IMR-90 (cell line): ENCODE results near the gene SGO1. TPM values are rescaled to one million over a fixed set of nuclear protein-coding genes. Genes with fewer than 3 reads are reported as not detected.

Source experiments
- ATAC-seq: fragments of 200-7000 bp; cut with Tn5 transposase; 2 replicates; pipeline ENCODE4 v1.9.1; 2020; ENCODE audit warnings: low read depth, mild to moderate bottlenecking, moderate library complexity
- BruUV-seq: library from RNA; stranded (reverse); fragments of 400-500 nt; replicated peaks from 2 replicates; lab custom pipeline; 2021; lab: Mats Ljungman, UMichigan
- CTCF ChIA-PET: fragments of 300-600 bp; formaldehyde crosslinking; extraction: SDS; loops from one replicate; lab custom pipeline; 2021; ENCODE audit warnings: antibody characterized with exemption; lab: Yijun Ruan, JAX
- POLR2A ChIA-PET: fragments of 300-600 bp; sonication (Branson Sonifier 250); formaldehyde crosslinking; loops from one replicate; lab custom pipeline; 2022; ENCODE audit warnings: antibody characterized with exemption; ENCODE audit not compliant: unreplicated experiment; lab: Charles Lee
- DNase-seq: peaks from one replicate; pipeline ENCODE4 v3.0.0; 2013
- H2AFZ ChIP-seq: replicated peaks from 2 replicates; pipeline ENCODE3; 2013; ENCODE audit warnings: low read length, mild to moderate bottlenecking; ENCODE audit not compliant: poor library complexity
- H2AK5ac ChIP-seq: 2 replicates; pipeline ENCODE4 v1.6.1; 2013; ENCODE audit warnings: low read depth, low read length, inconsistent platforms
- H2AK9ac ChIP-seq: replicated peaks from 2 replicates; pipeline ENCODE3; 2013; ENCODE audit warnings: mild to moderate bottlenecking, low read depth, low read length, moderate library complexity; ENCODE audit not compliant: poor library complexity
- H2BK120ac ChIP-seq: 2 replicates; pipeline ENCODE4 v1.6.1; 2013; ENCODE audit warnings: low read depth, low read length, inconsistent platforms
- H2BK15ac ChIP-seq: 3 replicates; pipeline ENCODE4 v1.6.1; 2013; ENCODE audit warnings: low read depth, low read length, inconsistent platforms
- H2BK20ac ChIP-seq: 2 replicates; pipeline ENCODE4 v1.6.1; 2013; ENCODE audit warnings: low read depth, mild to moderate bottlenecking, inconsistent platforms, low read length, moderate library complexity
- H2BK5ac ChIP-seq: 2 replicates; pipeline ENCODE4 v1.6.1; 2013; ENCODE audit warnings: mild to moderate bottlenecking, low read depth, low read length, inconsistent platforms; ENCODE audit not compliant: poor library complexity, severe bottlenecking
- H3K14ac ChIP-seq: replicated peaks from 2 replicates; pipeline ENCODE4 v1.6.1; 2013; ENCODE audit warnings: low read depth, low read length, inconsistent platforms
- H3K18ac ChIP-seq: 2 replicates; pipeline ENCODE4 v1.6.1; 2013; ENCODE audit warnings: low read depth, low read length, control low read depth
- H3K23ac ChIP-seq: 2 replicates; pipeline ENCODE4 v1.6.1; 2013; ENCODE audit warnings: low read depth, low read length, inconsistent platforms
- H3K27ac ChIP-seq: 2 replicates; pipeline ENCODE4 v1.5.1; 2013; ENCODE audit warnings: mild to moderate bottlenecking, control low read depth, low read length; ENCODE audit not compliant: insufficient read depth
- H3K27me3 ChIP-seq: 2 replicates; pipeline ENCODE4 v1.6.1; 2013; ENCODE audit warnings: low read length; ENCODE audit not compliant: control insufficient read depth, insufficient read depth
- H3K36me3 ChIP-seq: 2 replicates; pipeline ENCODE4 v1.6.1; 2013; ENCODE audit warnings: low read length, mixed read lengths; ENCODE audit not compliant: control insufficient read depth, insufficient read depth
- H3K4ac ChIP-seq: 2 replicates; pipeline ENCODE4 v1.6.1; 2013; ENCODE audit warnings: low read depth, low read length, inconsistent platforms
- H3K4me1 ChIP-seq: 2 replicates; pipeline ENCODE4 v1.6.1; 2013; ENCODE audit warnings: low read length, mixed read lengths; ENCODE audit not compliant: control insufficient read depth, insufficient read depth
- H3K4me2 ChIP-seq: 2 replicates; pipeline ENCODE4 v1.6.1; 2013; ENCODE audit warnings: low read depth, mild to moderate bottlenecking, control low read depth, low read length, moderate library complexity
- H3K4me3 ChIP-seq: 2 replicates; pipeline ENCODE4 v1.5.1; 2013; ENCODE audit warnings: low read depth, mild to moderate bottlenecking, control low read depth, low read length, moderate library complexity; ENCODE audit not compliant: insufficient read depth
- H3K56ac ChIP-seq: 2 replicates; pipeline ENCODE4 v1.6.1; 2013; ENCODE audit warnings: low read length, inconsistent platforms; ENCODE audit not compliant: insufficient read depth; ENCODE audit errors: extremely low read depth
- H3K79me1 ChIP-seq, 2 experiments: 2 replicates each; pipeline ENCODE4 v1.6.1; 2013; ENCODE audit warnings: low read length in 2 of 2, inconsistent platforms in 1 of 2, low read depth in 1 of 2
- H3K9ac ChIP-seq: 2 replicates; pipeline ENCODE4 v1.6.1; 2013; ENCODE audit warnings: low read depth, low read length, control low read depth
- H3K9me1 ChIP-seq: 2 replicates; pipeline ENCODE4 v1.6.1; 2013; ENCODE audit warnings: low read length, inconsistent platforms; ENCODE audit not compliant: insufficient read depth
- H3K9me3 ChIP-seq: 2 replicates; pipeline ENCODE4 v1.6.1; 2013; ENCODE audit warnings: low read length; ENCODE audit not compliant: control insufficient read depth, insufficient read depth
- H4K20me1 ChIP-seq: 2 replicates; pipeline ENCODE4 v1.6.1; 2013; ENCODE audit warnings: low read length, inconsistent platforms; ENCODE audit not compliant: insufficient read depth
- H4K5ac ChIP-seq: 2 replicates; pipeline ENCODE4 v1.6.1; 2013; ENCODE audit warnings: mild to moderate bottlenecking, low read depth, low read length, control low read depth
- H4K8ac ChIP-seq, 2 experiments: 2 replicates each; pipeline ENCODE4 v1.6.1; 2013; ENCODE audit warnings: low read depth in 2 of 2, low read length in 2 of 2, control low read depth in 1 of 2, inconsistent platforms in 1 of 2
- H4K91ac ChIP-seq: 2 replicates; pipeline ENCODE4 v1.6.1; 2013; ENCODE audit warnings: low read depth, low read length, inconsistent platforms; ENCODE audit not compliant: insufficient read depth
- BHLHE40 ChIP-seq: fragments of 150-350 bp; IDR thresholded peaks from 2 replicates; pipeline ENCODE4 v1.6.1; 2016; ENCODE audit warnings: mild to moderate bottlenecking, low read depth, low read length
- CEBPB ChIP-seq: IDR thresholded peaks from 2 replicates; pipeline ENCODE4 v1.6.1; 2012; ENCODE audit warnings: low read depth, low read length, improper control_type of control experiment
- CHD1 ChIP-seq: IDR thresholded peaks from 2 replicates; pipeline ENCODE4 v1.6.1; 2012; ENCODE audit warnings: low read depth, low read length, improper control_type of control experiment
- FOS ChIP-seq: fragments of 150-350 bp; IDR thresholded peaks from 2 replicates; pipeline ENCODE4 v1.6.1; 2016; ENCODE audit warnings: low read depth, low read length
- MAFK ChIP-seq: IDR thresholded peaks from 2 replicates; pipeline ENCODE4 v1.6.1; 2012; ENCODE audit warnings: low read depth, low read length, improper control_type of control experiment
- MAZ ChIP-seq: IDR thresholded peaks from 2 replicates; pipeline ENCODE4 v1.6.1; 2012; ENCODE audit warnings: low read depth, mild to moderate bottlenecking, low read length, improper control_type of control experiment, moderate library complexity, borderline replicate concordance
- MXI1 ChIP-seq: IDR thresholded peaks from 2 replicates; pipeline ENCODE4 v1.6.1; 2012; ENCODE audit warnings: low read depth, mild to moderate bottlenecking, low read length, moderate library complexity, borderline replicate concordance
- NFE2L2 ChIP-seq: fragments of 150-350 bp; IDR thresholded peaks from 2 replicates; pipeline ENCODE4 v1.6.1; 2016; ENCODE audit warnings: low read depth, mild to moderate bottlenecking, low read length
- POLR2A ChIP-seq: IDR thresholded peaks from 2 replicates; pipeline ENCODE4 v1.6.1; 2012; ENCODE audit warnings: mild to moderate bottlenecking, low read depth, low read length
- RAD21 ChIP-seq: IDR thresholded peaks from 2 replicates; pipeline ENCODE4 v1.6.1; 2012; ENCODE audit warnings: low read length, improper control_type of control experiment
- RCOR1 ChIP-seq: IDR thresholded peaks from 2 replicates; pipeline ENCODE4 v1.6.1; 2012; ENCODE audit warnings: mild to moderate bottlenecking, low read length, improper control_type of control experiment; ENCODE audit not compliant: insufficient replicate concordance
- RFX5 ChIP-seq: IDR thresholded peaks from 2 replicates; pipeline ENCODE4 v1.8.0; 2012; ENCODE audit warnings: low read depth, mild to moderate bottlenecking, low read length, moderate library complexity
- SMC3 ChIP-seq: fragments of 150-350 bp; IDR thresholded peaks from 2 replicates; pipeline ENCODE4 v1.6.1; 2016; ENCODE audit warnings: low read depth, mild to moderate bottlenecking, antibody characterized with exemption, low read length, moderate library complexity
- WGBS, 2 experiments: methylation state at CpG; one replicate each; pipeline versions ENCODE4 v1.1.5 to v1.1.7; 2013; ENCODE audit warnings: missing lambda C conversion rate in 2 of 2; ENCODE audit not compliant: insufficient read length in 1 of 2; ENCODE audit errors: extremely low coverage in 2 of 2; 5-methylcytosine and 5-hydroxymethylcytosine counted together
- dilution Hi-C: fragments of 300-500 bp; cut with HindIII; formaldehyde crosslinking; loops from one replicate; pipeline ENCODE4 v1.14.3; 2018; ENCODE audit warnings: low sequenced_read_pairs; ENCODE audit not compliant: unreplicated experiment
- in situ Hi-C: fragments of 300-500 bp; cut with MboI; formaldehyde crosslinking; loops from 3 replicates; pipeline ENCODE4 v1.14.3; 2019; ENCODE audit warnings: low sequenced_read_pairs, inconsistent platforms, mixed read lengths
- intact Hi-C: fragments of 100-400 bp; cut with micrococcal nuclease; formaldehyde crosslinking; loops from 2 replicates; pipeline ENCODE4 v1.10.0; 2022
- polyA plus RNA-seq, 3 experiments: library from polyadenylated mRNA; depleted of rRNA; stranded (reverse); fragments of >200 nt; gene quantifications; 2 replicates each; pipeline ENCODE4 v1.2.3, GENCODE V29; 2012; ENCODE audit warnings: low replicate concordance in 1 of 3
- total RNA-seq: library from RNA; depleted of rRNA; stranded (reverse); fragments of >200 nt; gene quantifications from 2 replicates; pipeline ENCODE4 v1.2.3, GENCODE V29; 2012
- TF ChIP-seq, protein P1 (sequence below): conservative IDR thresholded peaks from 2 replicates; pipeline ENCODE4 v1.5.1; 2012; ENCODE audit warnings: mild to moderate bottlenecking, low read depth, low read length, improper control_type of control experiment
- TF ChIP-seq, protein P2 (sequence below): fragments of 150-350 bp; IDR thresholded peaks from 2 replicates; pipeline ENCODE4 v1.6.1; 2017; ENCODE audit warnings: mild to moderate bottlenecking, antibody characterized with exemption, low read length, low read depth

SGO1 gene
- total and polyA plus RNA-seq, 2 of the 4 experiments (the other 2 are of a cell fraction) = 3.2 to 5.2 TPM

DNA sequence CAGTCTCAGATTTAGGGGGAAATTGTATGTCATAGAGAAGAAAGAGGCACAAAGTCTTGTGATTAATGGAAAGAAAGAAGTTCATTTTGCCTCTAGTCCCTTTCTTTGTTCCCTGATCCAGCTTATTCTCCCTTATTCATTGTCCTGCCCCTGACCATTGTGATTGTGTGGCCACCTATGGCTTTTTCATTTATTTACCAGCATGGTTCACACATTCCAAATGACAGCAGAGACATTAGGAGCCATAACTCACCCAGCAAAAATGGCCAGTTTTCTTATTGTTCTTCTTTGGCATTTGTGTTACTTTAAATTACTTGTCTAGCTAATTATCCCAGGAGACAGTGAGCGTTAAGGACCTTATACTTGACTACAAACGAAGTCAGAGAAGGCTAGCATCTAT is 36.3 kb upstream of the SGO1 start:
- H2AFZ ChIP-seq = no peak overlapping the region
- WGBS, 2 experiments = no CpG with 5 or more reads among the region's 2 CpGs
- H2BK5ac ChIP-seq = no peak overlapping the region
- H2BK15ac ChIP-seq = no peak overlapping the region
- H2AK5ac ChIP-seq = no peak overlapping the region
- H4K8ac ChIP-seq = no peak overlapping the region
- H3K23ac ChIP-seq = no peak overlapping the region
- no peaks in the 10 kb centered on the region for H4K20me1 ChIP-seq
- no peak overlapping the region for H4K91ac ChIP-seq
- intact Hi-C loops (loop anchor here (10.0 kb wide), 1 partner anchor 1673 kb away; no protein-coding TSS in a partner anchor), in situ Hi-C loops (no loop called here), dilution Hi-C loops (no loop called here)
- H3K27ac ChIP-seq = no peak overlapping the region
- no peaks in the 10 kb centered on the region for H3K27me3 ChIP-seq
- no peaks in the 10 kb centered on the region for H3K9me1 ChIP-seq
- ATAC-seq (no peak), DNase-seq (no peak)
- no peak overlapping the region for H2BK120ac ChIP-seq
- TF ChIP-seq CEBPB (no peak), BHLHE40 (no peak), CHD1 (no peak), MAFK (no peak), NFE2L2 (no peak), RFX5 (no peak), MAZ (no peak), RCOR1 (no peak), SMC3 (no peak), MXI1 (no peak), FOS (no peak), POLR2A (no peak), RAD21 (no peak)
- TF ChIP-seq, protein P1, sequence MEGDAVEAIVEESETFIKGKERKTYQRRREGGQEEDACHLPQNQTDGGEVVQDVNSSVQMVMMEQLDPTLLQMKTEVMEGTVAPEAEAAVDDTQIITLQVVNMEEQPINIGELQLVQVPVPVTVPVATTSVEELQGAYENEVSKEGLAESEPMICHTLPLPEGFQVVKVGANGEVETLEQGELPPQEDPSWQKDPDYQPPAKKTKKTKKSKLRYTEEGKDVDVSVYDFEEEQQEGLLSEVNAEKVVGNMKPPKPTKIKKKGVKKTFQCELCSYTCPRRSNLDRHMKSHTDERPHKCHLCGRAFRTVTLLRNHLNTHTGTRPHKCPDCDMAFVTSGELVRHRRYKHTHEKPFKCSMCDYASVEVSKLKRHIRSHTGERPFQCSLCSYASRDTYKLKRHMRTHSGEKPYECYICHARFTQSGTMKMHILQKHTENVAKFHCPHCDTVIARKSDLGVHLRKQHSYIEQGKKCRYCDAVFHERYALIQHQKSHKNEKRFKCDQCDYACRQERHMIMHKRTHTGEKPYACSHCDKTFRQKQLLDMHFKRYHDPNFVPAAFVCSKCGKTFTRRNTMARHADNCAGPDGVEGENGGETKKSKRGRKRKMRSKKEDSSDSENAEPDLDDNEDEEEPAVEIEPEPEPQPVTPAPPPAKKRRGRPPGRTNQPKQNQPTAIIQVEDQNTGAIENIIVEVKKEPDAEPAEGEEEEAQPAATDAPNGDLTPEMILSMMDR = no peak
- TF ChIP-seq, protein P2, sequence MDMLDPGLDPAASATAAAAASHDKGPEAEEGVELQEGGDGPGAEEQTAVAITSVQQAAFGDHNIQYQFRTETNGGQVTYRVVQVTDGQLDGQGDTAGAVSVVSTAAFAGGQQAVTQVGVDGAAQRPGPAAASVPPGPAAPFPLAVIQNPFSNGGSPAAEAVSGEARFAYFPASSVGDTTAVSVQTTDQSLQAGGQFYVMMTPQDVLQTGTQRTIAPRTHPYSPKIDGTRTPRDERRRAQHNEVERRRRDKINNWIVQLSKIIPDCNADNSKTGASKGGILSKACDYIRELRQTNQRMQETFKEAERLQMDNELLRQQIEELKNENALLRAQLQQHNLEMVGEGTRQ = no peak
- CTCF ChIA-PET = no interaction called here
- no peaks in the 10 kb centered on the region for H3K9me3 ChIP-seq
- no peak overlapping the region for H3K9ac ChIP-seq
- no peak overlapping the region for H3K4me3 ChIP-seq
- no peak overlapping the region for H3K18ac ChIP-seq
- no peak overlapping the region for H3K14ac ChIP-seq
- BruUV-seq = no TSS peak
- H3K4me1 ChIP-seq = no peaks in the 10 kb centered on the region
- POLR2A ChIA-PET = no interaction called here
- no peaks in the 10 kb centered on the region for H3K79me1 ChIP-seq
- H3K4me2 ChIP-seq = no peak overlapping the region
- H3K4ac ChIP-seq = no peak overlapping the region
- no peaks in the 10 kb centered on the region for H3K36me3 ChIP-seq
- no peak overlapping the region for H3K56ac ChIP-seq
- H4K5ac ChIP-seq = no peak overlapping the region
- no peak overlapping the region for H2BK20ac ChIP-seq
- H2AK9ac ChIP-seq = no peak overlapping the region
